Measurements from ENCODE around the gene DPH1. TPM values are rescaled to one million over a fixed set of nuclear protein-coding genes. Genes with fewer than 3 reads are reported as not detected.

The DPH1 gene
- total RNA-seq, 2 donors from 2014 or later: 17.2 to 21.6 TPM

GRCh38 chr17:1989135-1989534, 40.8 kb upstream of the DPH1 start:
- Histone ChIP-seq H3K4me3 (no peak overlapping the region), H3K36me3 (no peaks in the 10 kb centered on the region), H3K27ac (no peak overlapping the region), H3K27me3 (no peaks in the 10 kb centered on the region), H3K9me3 (no peaks in the 10 kb centered on the region), H3K4me1 (peaks cover 0 to 15% of the 10 kb centered on the region in 2 donors)
- TF ChIP-seq CTCF (IDR thresholded peaks at IDR 0.05): no peak
- peak; percentile 75 for DNase-seq (ENCODE audit: low spot score)

- Histone ChIP-seq H3K4me3 (no peak overlapping the region), H3K27me3 (no peaks in the 10 kb centered on the region), H3K27ac (peak overlapping the region; percentile 46 to 48), H3K9me3 (no peaks in the 10 kb centered on the region), H3K36me3 (no peaks in the 10 kb centered on the region), H3K4me1 (peaks cover 0 to 21% of the 10 kb centered on the region in 2 donors)
- no peak for TF ChIP-seq CTCF (IDR thresholded peaks at IDR 0.05)
- no peak for DNase-seq (ENCODE audit: low spot score)
These were observed 37.4 kb upstream of the DPH1 start for GRCh38 chr17:1992541-1992940.

GRCh38 chr17:1994707-1995106, 35.2 kb upstream of the DPH1 start:
- Histone ChIP-seq H3K27me3 (no peaks in the 10 kb centered on the region), H3K4me3 (no peak overlapping the region), H3K4me1 (peaks cover 0 to 37% of the 10 kb centered on the region in 2 donors), H3K36me3 (no peaks in the 10 kb centered on the region), H3K9me3 (no peaks in the 10 kb centered on the region), H3K27ac (no peak overlapping the region)
- no peak for TF ChIP-seq CTCF (IDR thresholded peaks at IDR 0.05)
- DNase-seq (ENCODE audit: low spot score): no peak

GRCh38 chr17:1995321-1995892, 34.5 kb upstream of the DPH1 start:
- Histone ChIP-seq H3K36me3 (no peaks in the 10 kb centered on the region), H3K4me1 (peaks cover 0 to 44% of the 10 kb centered on the region in 2 donors), H3K9me3 (no peaks in the 10 kb centered on the region), H3K4me3 (no peak overlapping the region), H3K27me3 (no peaks in the 10 kb centered on the region), H3K27ac (peak overlapping the region in 1 of 2 donors; percentile 87)
- no peak for TF ChIP-seq CTCF (IDR thresholded peaks at IDR 0.05)
- no peak for DNase-seq (ENCODE audit: low spot score)

- Histone ChIP-seq H3K36me3 (no peaks in the 10 kb centered on the region), H3K27me3 (no peaks in the 10 kb centered on the region), H3K4me3 (no peak overlapping the region), H3K27ac (peak overlapping the region; percentile 46 to 87), H3K9me3 (no peaks in the 10 kb centered on the region), H3K4me1 (peaks cover 0 to 46% of the 10 kb centered on the region in 2 donors)
- TF ChIP-seq CTCF (IDR thresholded peaks at IDR 0.05): no peak
- no peak for DNase-seq (ENCODE audit: low spot score)
These were observed 33.8 kb upstream of the DPH1 start for GRCh38 chr17:1995907-1996799.
